Activated T-cell treated with anti-CD3 and anti-CD28 coated beads, Interleukin-2, amount 50 U/mL, for 4 hours (primary cell): ENCODE measurements around the gene GGN. TPM values are rescaled to one million over a fixed set of nuclear protein-coding genes. Genes with fewer than 3 reads are reported as not detected.
A peak's percentile ranks its signal among the peaks of the same experiment; 100 is the strongest.
"Not testable (repeated sequence)": the region's sequence is repeated elsewhere in the genome, so short reads cannot be mapped to it uniquely, and the experiment has no call there.

Experiments used
- ATAC-seq, 2 donors: fragments of 200-7000 bp; cut with Tn5 transposase; one replicate each; pipeline ENCODE4 v1.10.0; 2021
- DNase-seq: peaks from one replicate; pipeline ENCODE4 v3.0.0-alpha.2; 2020
- H3K27me3 Mint-ChIP-seq: one replicate; pipeline ENCODE4 v1.8.0; 2021; ENCODE audit warnings: low read depth, mixed read lengths
- H3K36me3 Mint-ChIP-seq: one replicate; pipeline ENCODE4 v1.8.0; 2022; ENCODE audit warnings: mixed read lengths; ENCODE audit not compliant: insufficient read depth
- H3K4me1 Mint-ChIP-seq: one replicate; pipeline ENCODE4 v1.8.0; 2021; ENCODE audit warnings: low read depth, mixed read lengths
- H3K4me3 Mint-ChIP-seq: one replicate; pipeline ENCODE4 v1.8.0; 2021; ENCODE audit warnings: mild to moderate bottlenecking, moderate library complexity, mixed read lengths
- H3K9me3 Mint-ChIP-seq: one replicate; pipeline ENCODE4 v1.8.0; 2021; ENCODE audit warnings: mixed read lengths
- total RNA-seq, 3 donors: library from RNA; stranded (reverse); gene quantifications; one replicate each; pipeline ENCODE4 v1.2.1, GENCODE V29; 2021

The GGN gene, protein sequence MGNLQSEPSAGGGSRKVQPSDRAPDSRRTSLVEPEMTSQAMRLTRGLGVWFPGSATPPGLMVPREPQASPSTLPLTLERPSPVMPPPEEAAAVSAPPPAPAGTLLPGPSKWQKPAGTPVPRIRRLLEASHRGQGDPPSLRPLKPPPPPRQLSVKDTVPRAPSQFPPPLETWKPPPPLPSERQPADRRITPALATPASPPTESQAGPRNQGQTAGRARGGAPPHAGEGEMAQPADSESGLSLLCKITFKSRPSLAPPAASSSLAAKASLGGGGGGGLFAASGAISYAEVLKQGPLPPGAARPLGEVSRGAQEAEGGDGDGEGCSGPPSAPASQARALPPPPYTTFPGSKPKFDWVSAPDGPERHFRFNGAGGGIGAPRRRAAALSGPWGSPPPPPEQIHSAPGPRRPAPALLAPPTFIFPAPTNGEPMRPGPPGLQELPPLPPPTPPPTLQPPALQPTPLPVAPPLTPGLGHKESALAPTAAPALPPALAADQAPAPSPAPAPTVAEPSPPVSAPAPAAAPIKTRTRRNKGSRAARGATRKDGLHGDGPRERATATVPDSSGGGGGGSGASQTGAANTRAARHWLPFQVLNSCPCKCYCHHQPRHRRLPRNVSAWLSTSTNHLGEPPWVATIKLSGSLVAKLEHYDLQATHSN
- total RNA-seq = under 1 TPM in 2 of 3 donors, not detected in 1; 0.11 TPM

- peaks cover 18% of the 10 kb centered on the region for H3K36me3 Mint-ChIP-seq
- peaks cover 22% of the 10 kb centered on the region for H3K4me1 Mint-ChIP-seq
- H3K4me3 Mint-ChIP-seq = peak within 1 kb of the TSS; percentile 82
- no peaks in the 10 kb centered on the region for H3K9me3 Mint-ChIP-seq
- ATAC-seq (peak; percentile 72 to 77), DNase-seq (peak; percentile 70)
- H3K27me3 Mint-ChIP-seq = peaks cover 10% of the 10 kb centered on the region
Measured at GRCh38 chr19:38387550-38388348, at the start of gene GGN. GGN (minus strand) TSS chr19:38388034; CDS start chr19:38387261, 773 bp downstream.

- Mint-ChIP-seq H3K36me3 (no peaks in the 10 kb centered on the region), H3K9me3 (no peaks in the 10 kb centered on the region), H3K4me1 (peaks cover 6% of the 10 kb centered on the region), H3K4me3 (no peak overlapping the region), H3K27me3 (peaks cover 28% of the 10 kb centered on the region)
- ATAC-seq (no peak), DNase-seq (no peak)
Measured at GRCh38 chr19:38437295-38437694, 49.5 kb upstream of the GGN start.

GRCh38 chr19:38434549-38435051 lies 46.8 kb upstream of the GGN start:
- no peaks in the 10 kb centered on the region for H3K36me3 Mint-ChIP-seq
- H3K4me3 Mint-ChIP-seq = peak overlapping the region; percentile 58
- peaks cover 9% of the 10 kb centered on the region for H3K4me1 Mint-ChIP-seq
- DNase-seq (no peak), ATAC-seq (no peak)
- no peaks in the 10 kb centered on the region for H3K9me3 Mint-ChIP-seq
- peaks cover 30% of the 10 kb centered on the region for H3K27me3 Mint-ChIP-seq

- H3K27me3 Mint-ChIP-seq = peaks cover 30% of the 10 kb centered on the region
- H3K9me3 Mint-ChIP-seq = no peaks in the 10 kb centered on the region
- DNase-seq (peak; percentile 30), ATAC-seq (peak; percentile 77 to 81)
- no peaks in the 10 kb centered on the region for H3K36me3 Mint-ChIP-seq
- H3K4me1 Mint-ChIP-seq = peaks cover 18% of the 10 kb centered on the region
- peak within 1 kb of the TSS; percentile 58 for H3K4me3 Mint-ChIP-seq
Measured at GRCh38 chr19:38433268-38433733, 45.5 kb upstream of the GGN start, which contains the start of gene RYR1. RYR1 (plus strand) TSS chr19:38433691; CDS start chr19:38433830, 139 bp downstream.

GRCh38 chr19:38430931-38431330 lies 43.1 kb upstream of the GGN start:
- no peak for ATAC-seq
- peaks cover 35% of the 10 kb centered on the region for H3K4me1 Mint-ChIP-seq
- H3K9me3 Mint-ChIP-seq = no peaks in the 10 kb centered on the region
- no peak for DNase-seq
- H3K27me3 Mint-ChIP-seq = peaks cover 24% of the 10 kb centered on the region
- no peak overlapping the region for H3K4me3 Mint-ChIP-seq
- H3K36me3 Mint-ChIP-seq = no peaks in the 10 kb centered on the region

DNA sequence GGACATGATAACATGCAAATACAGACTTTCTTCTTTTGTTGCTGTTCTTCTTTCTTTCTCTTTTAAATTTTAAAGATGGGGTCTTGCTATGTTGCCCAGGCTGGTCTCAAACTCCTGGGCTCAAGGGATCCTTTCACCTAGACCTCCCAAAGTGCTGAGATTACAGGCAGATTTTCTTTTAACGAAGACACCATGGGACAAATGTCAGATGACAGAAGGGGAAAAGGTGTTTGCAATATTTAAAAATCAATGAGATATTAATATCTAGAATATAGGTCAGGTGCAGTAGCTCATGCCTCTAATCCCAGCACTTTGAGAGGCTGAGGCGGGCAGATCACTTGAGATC lies 42.0 kb upstream of the GGN start:
- Mint-ChIP-seq H3K4me1 (peaks cover 37% of the 10 kb centered on the region), H3K4me3 (no peak overlapping the region), H3K27me3 (peaks cover 19% of the 10 kb centered on the region), H3K9me3 (no peaks in the 10 kb centered on the region), H3K36me3 (no peaks in the 10 kb centered on the region)
- DNase-seq = no peak
- no peak for ATAC-seq

DNA sequence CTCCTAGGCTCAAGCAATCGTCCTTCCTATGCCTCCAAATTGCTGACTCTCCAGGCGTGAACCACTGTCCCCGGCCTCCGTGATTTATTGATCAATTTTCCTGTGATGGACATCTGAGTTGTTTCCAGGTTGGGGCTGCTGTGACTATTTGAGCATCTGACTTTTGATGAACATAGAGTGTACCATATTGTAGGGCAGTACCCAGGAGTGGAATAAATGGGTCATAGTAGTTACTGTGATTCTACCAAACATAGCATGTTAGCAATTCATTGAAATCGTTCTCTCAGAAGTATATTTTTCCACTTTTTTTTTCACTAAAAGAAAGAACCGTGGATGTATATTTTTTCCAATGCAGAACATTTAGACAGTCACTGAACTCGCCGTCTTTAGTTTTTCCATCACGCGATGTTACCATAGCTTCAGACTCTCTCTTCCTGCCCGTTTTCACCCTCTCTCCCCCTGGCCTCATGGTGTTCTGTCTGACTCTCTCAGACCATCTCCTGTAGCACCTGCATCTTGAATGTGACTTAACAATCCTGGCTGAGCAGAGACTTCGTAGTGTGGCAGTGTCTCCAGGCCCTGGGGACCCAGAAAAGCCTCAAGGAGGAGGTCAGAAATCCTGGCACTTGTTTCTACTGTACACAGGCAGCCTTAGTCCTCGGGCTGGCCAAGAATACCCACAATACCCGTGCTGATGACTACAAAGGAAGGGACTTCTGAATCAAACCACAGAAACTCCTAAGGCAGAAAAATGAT lies 41.4 kb upstream of the GGN start:
- Mint-ChIP-seq H3K36me3 (no peaks in the 10 kb centered on the region), H3K9me3 (no peaks in the 10 kb centered on the region), H3K4me1 (peaks cover 35% of the 10 kb centered on the region), H3K4me3 (peak overlapping the region; percentile 65), H3K27me3 (peaks cover 17% of the 10 kb centered on the region)
- ATAC-seq = peak; percentile 36 to 58
- DNase-seq = no peak

DNA sequence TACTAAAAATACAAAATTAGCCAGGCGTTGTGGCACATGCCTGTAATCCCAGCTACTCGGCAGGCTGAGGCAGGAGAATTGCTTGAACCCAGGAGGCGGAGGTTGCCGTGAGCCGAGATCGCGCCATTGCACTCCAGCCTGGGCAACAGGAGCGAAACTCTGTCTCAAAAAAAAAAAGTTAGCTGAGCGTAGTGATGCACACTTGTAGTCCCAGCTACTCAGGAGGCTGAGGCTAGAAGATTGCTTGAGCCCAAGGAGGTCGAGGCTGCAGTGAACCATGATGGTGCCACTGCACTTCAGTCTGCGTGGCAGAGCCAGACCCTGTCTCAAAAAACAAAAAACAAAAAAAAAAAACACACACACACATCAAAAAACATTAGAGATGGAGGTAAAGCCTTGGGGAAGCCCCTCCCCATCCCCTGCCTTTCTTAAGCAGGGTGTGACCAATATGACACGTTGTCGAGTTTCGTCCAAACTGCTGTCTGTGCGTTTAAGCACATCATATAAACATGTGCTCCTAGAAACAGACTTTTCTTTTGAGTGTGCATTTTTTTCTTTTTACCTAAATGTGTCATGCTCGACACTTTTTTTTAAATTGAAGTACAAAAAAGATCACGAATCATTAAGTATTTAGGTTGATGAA lies 39.3 kb upstream of the GGN start:
- Mint-ChIP-seq H3K4me3 (peak overlapping the region; percentile 61), H3K4me1 (peaks cover 31% of the 10 kb centered on the region)
- not testable (repeated sequence) for H3K36me3 Mint-ChIP-seq, H3K27me3 Mint-ChIP-seq, DNase-seq, H3K9me3 Mint-ChIP-seq
- peak; percentile 79 to 80 for ATAC-seq

GRCh38 chr19:38425810-38426466 lies 38.1 kb upstream of the GGN start, which contains the start of gene RASGRP4:
RASGRP4 (minus strand) TSS chr19:38426219; CDS start chr19:38426091, 128 bp downstream.
- peak; percentile 50 to 61 for ATAC-seq
- no peaks in the 10 kb centered on the region for H3K9me3 Mint-ChIP-seq
- DNase-seq = no peak
- H3K36me3 Mint-ChIP-seq = no peaks in the 10 kb centered on the region
- peak within 1 kb of the TSS; percentile 61 for H3K4me3 Mint-ChIP-seq
- peaks cover 8% of the 10 kb centered on the region for H3K27me3 Mint-ChIP-seq
- H3K4me1 Mint-ChIP-seq = peaks cover 31% of the 10 kb centered on the region

GRCh38 chr19:38425222-38425809 lies 37.5 kb upstream of the GGN start:
- no peaks in the 10 kb centered on the region for H3K9me3 Mint-ChIP-seq
- H3K4me1 Mint-ChIP-seq = peaks cover 31% of the 10 kb centered on the region
- H3K36me3 Mint-ChIP-seq = no peaks in the 10 kb centered on the region
- H3K4me3 Mint-ChIP-seq = peak overlapping the region; percentile 19
- ATAC-seq (no peak), DNase-seq (no peak)
- H3K27me3 Mint-ChIP-seq = peaks cover 4% of the 10 kb centered on the region

- H3K36me3 Mint-ChIP-seq = no peaks in the 10 kb centered on the region
Measured at GRCh38 chr19:38424272-38424671, 36.4 kb upstream of the GGN start.

DNA sequence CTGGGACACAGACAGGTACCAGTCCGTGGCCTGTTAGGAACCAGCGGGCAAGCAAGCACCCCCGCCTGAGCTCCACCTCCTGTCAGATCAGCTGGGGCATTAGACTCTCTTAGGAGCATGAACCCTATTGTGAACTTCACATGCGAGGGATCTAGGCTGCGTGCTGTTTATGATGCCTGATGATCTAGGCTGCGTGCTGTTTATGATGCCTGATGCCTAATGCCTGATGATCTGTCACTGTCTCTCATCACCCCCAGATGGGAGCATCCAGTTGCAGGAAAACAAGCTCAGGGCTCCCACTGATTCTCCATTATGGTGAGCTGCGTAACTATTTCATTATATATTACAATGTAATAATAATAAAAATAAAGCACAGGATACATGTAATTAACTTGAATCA lies 34.6 kb upstream of the GGN start:
- no peak for ATAC-seq
- DNase-seq = no peak

More at GRCh38 chr19:38424272-38424671, 36.4 kb upstream of the GGN start:
- Mint-ChIP-seq H3K4me1 (peaks cover 25% of the 10 kb centered on the region), H3K4me3 (no peak overlapping the region), H3K9me3 (no peaks in the 10 kb centered on the region), H3K27me3 (peaks cover 4% of the 10 kb centered on the region)
- DNase-seq (no peak), ATAC-seq (no peak)

More for the DNA sequence above, 34.6 kb upstream of the GGN start:
- no peaks in the 10 kb centered on the region for H3K36me3 Mint-ChIP-seq
- no peak overlapping the region for H3K4me3 Mint-ChIP-seq
- peaks cover 2% of the 10 kb centered on the region for H3K27me3 Mint-ChIP-seq
- peaks cover 29% of the 10 kb centered on the region for H3K4me1 Mint-ChIP-seq
- no peaks in the 10 kb centered on the region for H3K9me3 Mint-ChIP-seq
